ENCODE measurements around the gene NHS.

Gene NHS

DNA sequence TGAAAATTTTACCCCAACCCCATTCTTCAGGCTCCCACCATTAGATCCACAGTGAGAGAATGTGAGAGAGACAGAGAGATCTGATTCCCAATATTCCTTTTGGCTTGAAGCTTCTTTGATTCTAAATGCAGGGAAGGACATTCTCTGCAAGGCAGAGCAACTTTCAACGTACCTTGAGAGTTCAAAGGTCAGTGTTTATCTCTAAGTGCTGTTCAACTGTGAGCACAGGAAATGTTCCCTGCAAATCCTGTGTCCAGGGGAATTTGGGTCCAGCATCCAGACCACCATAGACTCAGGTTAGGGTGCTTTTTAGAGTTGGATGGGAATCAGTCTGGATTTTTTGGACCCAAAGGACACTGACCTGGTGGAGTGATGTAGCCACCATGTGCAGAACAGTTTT is 97.4 kb downstream of the NHS start:
- Histone ChIP-seq H3K9me3 (ENCODE audit: control insufficient read depth, insufficient read depth, low read length) (no peaks in the 10 kb centered on the region), H3K9ac (ENCODE audit: low read depth, low read length) (no peak overlapping the region), H3K4me1 (ENCODE audit: insufficient read depth, low read length) (no peaks in the 10 kb centered on the region; the same call in 1 of the 2 replicates), H3K36me3 (ENCODE audit: insufficient read depth, low read length) (no peaks in the 10 kb centered on the region)

DNA sequence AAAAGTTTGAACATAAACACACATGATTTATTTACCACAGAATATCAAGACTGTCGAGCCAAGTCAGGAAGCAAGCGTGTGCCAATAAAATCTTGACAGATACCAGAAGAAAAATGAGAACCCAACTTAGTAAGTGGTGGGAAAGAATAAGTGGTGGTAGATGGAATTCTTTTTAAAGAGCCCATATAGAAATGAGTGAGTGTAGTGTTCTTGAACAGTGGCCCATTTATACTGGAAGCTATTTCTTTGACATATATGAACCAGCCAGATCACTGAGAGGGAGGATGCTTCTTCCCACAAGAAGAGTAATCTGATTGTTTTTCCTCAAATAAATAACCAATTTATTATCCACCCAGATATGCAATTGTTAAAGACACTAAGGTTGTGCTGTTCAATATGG is 98.0 kb downstream of the NHS start:
- Histone ChIP-seq H3K9ac (ENCODE audit: low read depth, low read length) (no peak overlapping the region), H3K36me3 (ENCODE audit: insufficient read depth, low read length) (no peaks in the 10 kb centered on the region), H3K4me1 (ENCODE audit: insufficient read depth, low read length) (no peaks in the 10 kb centered on the region; the same call in 1 of the 2 replicates), H3K9me3 (ENCODE audit: control insufficient read depth, insufficient read depth, low read length) (no peaks in the 10 kb centered on the region)

DNA sequence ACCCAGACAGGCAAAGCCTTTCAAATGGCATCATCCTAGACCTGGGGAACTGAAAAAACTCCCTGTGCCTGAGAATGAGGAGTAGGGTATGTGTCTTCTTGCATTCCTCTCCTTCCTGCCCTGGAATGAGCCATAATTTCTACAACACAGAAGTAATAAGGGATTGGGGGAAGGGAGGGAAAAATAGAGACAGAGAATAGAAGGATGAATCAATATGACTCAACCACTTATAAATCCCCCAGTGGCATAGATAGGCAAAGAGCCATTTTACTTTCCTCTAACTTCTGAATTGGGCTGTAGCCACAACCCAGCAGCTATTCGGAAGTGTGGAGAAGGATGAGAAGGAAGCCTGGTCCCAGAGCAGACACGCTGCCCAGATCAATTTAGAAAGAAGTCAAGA is 99.9 kb downstream of the NHS start:
- H3K9ac ChIP-seq (ENCODE audit: low read depth, low read length), result no peak overlapping the region
- H3K36me3 ChIP-seq (ENCODE audit: insufficient read depth, low read length), result no peaks in the 10 kb centered on the region
- no peaks in the 10 kb centered on the region; the same call in 1 of the 2 replicates for H3K4me1 ChIP-seq (ENCODE audit: insufficient read depth, low read length)
- no peaks in the 10 kb centered on the region for H3K9me3 ChIP-seq (ENCODE audit: control insufficient read depth, insufficient read depth, low read length)

DNA sequence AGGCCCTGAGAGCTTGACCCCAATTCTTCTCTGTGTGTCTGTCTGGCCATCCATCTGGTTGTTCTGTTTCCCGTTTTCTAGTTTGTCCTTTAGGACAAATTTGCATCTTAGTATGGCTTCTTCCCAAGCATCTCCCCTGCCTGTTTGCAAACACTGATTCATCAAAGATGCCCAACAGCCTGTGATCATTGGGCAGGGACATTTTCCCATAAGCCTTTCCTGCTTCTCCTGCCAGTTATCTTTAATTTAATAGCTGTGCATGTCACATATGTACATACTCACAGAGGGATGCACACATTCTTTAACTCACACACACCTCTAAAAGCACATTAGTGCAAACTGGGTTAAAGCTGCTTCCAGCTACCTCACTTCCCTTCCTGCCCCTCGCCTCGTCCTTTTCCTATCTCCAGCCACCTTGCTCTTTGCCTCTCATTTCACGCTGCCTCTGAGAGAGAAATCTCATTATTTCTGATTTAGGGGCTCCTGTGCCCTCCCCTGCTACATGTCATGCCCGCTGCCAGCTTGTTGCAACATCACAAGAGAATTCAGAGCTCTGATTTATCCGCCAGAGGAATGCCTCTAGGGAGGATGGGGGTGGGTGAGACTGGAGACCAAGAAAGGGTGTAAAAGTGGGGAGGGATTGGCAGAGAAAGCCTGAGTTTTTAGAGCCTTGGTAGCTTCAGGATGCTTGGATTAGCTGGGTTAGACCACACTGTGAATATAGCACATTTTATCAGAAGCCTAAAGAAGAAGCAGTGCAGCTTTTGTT is 100.6 kb downstream of the NHS start:
- no peaks in the 10 kb centered on the region; the same call in 1 of the 2 replicates for H3K4me1 ChIP-seq (ENCODE audit: insufficient read depth, low read length)
- H3K9ac ChIP-seq (ENCODE audit: low read depth, low read length), result no peak overlapping the region
- no peaks in the 10 kb centered on the region for H3K36me3 ChIP-seq (ENCODE audit: insufficient read depth, low read length)
- H3K9me3 ChIP-seq (ENCODE audit: control insufficient read depth, insufficient read depth, low read length), result no peaks in the 10 kb centered on the region

DNA sequence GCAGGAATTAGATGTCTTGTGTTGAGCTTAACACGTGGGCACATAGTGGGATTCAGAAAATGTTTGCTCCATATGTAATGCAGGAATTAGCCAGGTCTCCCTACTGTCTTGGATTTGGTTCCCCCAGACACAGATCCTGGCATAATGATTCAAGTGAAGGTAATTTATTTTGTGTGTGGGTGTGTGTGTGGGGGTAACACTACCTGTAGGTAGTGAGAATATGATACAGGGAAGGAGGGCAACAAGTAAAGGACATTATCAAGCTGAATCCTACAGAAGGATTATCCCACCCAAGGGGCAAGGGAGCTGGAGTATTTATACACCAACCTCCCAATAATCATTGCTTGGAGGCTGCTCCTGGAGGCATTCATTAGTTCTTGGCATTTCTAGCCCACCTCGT is 101.4 kb downstream of the NHS start:
- Histone ChIP-seq H3K9ac (ENCODE audit: low read depth, low read length) (no peak overlapping the region), H3K9me3 (ENCODE audit: control insufficient read depth, insufficient read depth, low read length) (no peaks in the 10 kb centered on the region), H3K36me3 (ENCODE audit: insufficient read depth, low read length) (no peaks in the 10 kb centered on the region), H3K4me1 (ENCODE audit: insufficient read depth, low read length) (no peaks in the 10 kb centered on the region; the same call in 1 of the 2 replicates)

DNA sequence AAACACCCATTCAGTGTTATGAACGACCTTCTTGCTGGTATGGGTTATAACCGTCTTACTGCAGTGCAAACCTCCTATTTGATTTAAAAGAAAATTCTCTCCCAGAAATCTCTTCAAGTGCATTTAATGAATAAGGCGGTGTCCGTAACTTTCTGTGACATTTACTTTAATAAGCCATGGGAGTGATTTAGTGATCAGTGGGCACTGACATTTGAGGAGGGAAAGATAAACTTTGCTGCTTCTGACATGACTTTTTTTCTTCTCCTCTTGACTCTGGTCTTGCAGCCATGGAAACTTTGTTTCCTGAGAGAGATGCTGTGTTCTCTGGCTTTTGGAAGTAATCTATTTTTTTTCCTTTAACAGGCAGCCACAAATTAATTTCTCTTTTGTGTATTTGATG is 106.1 kb downstream of the NHS start:
- Histone ChIP-seq H3K9ac (ENCODE audit: low read depth, low read length) (no peak overlapping the region), H3K9me3 (ENCODE audit: control insufficient read depth, insufficient read depth, low read length) (no peaks in the 10 kb centered on the region), H3K4me1 (ENCODE audit: insufficient read depth, low read length) (peaks cover 13% of the 10 kb centered on the region), H3K36me3 (ENCODE audit: insufficient read depth, low read length) (no peaks in the 10 kb centered on the region)

DNA sequence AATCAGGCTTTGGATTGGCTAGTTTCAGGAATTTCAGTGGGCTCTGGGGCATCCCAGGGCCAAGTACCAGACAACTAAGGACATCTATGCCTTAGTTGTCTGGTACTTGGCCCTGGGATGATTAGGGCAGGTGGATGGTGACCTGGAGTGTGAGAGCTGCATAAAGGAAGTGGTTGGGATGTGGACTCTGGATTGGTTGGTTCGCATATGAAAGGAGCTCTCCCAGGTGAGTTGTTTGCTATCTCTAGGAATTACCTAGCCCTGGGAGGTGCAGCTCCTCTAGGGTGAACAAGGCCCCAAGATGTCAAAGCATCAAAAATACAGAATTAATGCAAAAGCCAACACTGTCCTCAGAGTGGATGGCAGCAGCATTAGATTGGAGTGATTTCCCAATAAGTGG is 109.6 kb downstream of the NHS start:
- Histone ChIP-seq H3K9ac (ENCODE audit: low read depth, low read length) (no peak overlapping the region), H3K9me3 (ENCODE audit: control insufficient read depth, insufficient read depth, low read length) (no peaks in the 10 kb centered on the region), H3K4me1 (ENCODE audit: insufficient read depth, low read length) (peaks cover 13% of the 10 kb centered on the region), H3K36me3 (ENCODE audit: insufficient read depth, low read length) (no peaks in the 10 kb centered on the region)

DNA sequence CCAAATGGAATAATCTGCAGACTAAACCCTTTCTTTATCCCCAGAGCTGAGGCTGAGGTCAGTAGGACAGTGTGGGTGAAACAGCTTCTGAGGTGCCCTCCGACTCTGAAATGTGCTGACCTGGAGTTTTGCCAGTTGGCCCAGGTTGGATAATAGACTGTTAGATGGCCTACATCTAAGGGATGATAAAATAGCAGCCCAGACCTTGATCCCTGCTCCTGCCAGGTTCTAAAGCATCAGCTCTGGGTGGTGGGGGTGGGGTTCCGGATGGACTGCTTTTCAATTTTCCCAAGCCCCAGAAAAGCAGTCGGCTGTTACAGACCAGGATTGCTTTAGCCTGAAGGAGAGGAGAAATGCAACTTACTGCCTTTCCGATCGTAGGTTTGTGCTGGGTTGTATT is 110.4 kb downstream of the NHS start:
- peaks cover 13% of the 10 kb centered on the region for H3K4me1 ChIP-seq (ENCODE audit: insufficient read depth, low read length)
- H3K9me3 ChIP-seq (ENCODE audit: control insufficient read depth, insufficient read depth, low read length), result no peaks in the 10 kb centered on the region
- H3K9ac ChIP-seq (ENCODE audit: low read depth, low read length), result no peak overlapping the region
- no peaks in the 10 kb centered on the region for H3K36me3 ChIP-seq (ENCODE audit: insufficient read depth, low read length)

DNA sequence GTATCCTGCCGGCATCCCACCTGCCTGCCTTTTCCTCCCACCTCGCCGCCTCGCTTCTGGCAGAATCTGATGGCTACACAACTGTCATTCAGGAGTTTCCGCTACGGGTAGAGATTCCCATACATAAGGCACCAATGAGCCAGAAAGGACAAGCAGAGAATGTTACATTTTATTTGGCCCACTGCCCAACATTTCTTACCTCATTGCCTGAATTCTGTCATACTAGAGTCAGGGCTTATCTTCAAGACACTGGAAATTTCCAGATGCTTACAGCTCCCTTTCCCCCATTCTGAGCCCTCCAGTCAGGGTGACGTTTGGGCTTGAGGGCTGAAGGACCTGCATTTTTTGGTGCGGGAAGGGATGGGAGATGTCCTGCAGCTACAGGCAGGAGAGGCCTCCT is 113.0 kb downstream of the NHS start:
- H3K9me3 ChIP-seq (ENCODE audit: control insufficient read depth, insufficient read depth, low read length), result no peaks in the 10 kb centered on the region; the same call in 1 of the 2 replicates

DNA sequence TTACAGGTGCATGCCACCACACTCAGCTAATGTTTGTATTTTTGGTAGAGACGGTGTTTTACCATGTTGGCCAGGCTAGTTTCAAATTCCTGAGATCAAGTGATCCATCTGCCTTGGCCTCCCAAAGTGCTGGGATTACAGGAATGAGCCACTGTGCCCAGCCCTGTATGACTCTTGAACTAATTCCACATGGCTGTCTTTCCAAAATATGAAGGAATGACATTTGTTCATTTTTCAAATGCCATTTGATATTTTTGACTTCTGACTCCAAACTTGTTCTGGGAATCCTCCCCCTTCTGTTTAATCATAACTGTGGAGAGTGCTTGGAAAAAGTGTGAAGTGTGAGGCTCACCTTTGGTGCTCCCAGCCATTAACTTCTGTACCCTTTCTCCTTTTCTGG is 119.2 kb downstream of the NHS start:
- no peaks in the 10 kb centered on the region for H3K36me3 ChIP-seq (ENCODE audit: insufficient read depth, low read length)
- peaks cover 2% of the 10 kb centered on the region for H3K4me1 ChIP-seq (ENCODE audit: insufficient read depth, low read length)
- H3K9me3 ChIP-seq (ENCODE audit: control insufficient read depth, insufficient read depth, low read length), result no peaks in the 10 kb centered on the region; the same call in 1 of the 2 replicates
- no peak overlapping the region for H3K9ac ChIP-seq (ENCODE audit: low read depth, low read length)

More for the DNA sequence above, 113.0 kb downstream of the NHS start:
- H3K9ac ChIP-seq (ENCODE audit: low read depth, low read length), result no peak overlapping the region
- H3K4me1 ChIP-seq (ENCODE audit: insufficient read depth, low read length), result peaks cover 13% of the 10 kb centered on the region
- no peaks in the 10 kb centered on the region for H3K36me3 ChIP-seq (ENCODE audit: insufficient read depth, low read length)

DNA sequence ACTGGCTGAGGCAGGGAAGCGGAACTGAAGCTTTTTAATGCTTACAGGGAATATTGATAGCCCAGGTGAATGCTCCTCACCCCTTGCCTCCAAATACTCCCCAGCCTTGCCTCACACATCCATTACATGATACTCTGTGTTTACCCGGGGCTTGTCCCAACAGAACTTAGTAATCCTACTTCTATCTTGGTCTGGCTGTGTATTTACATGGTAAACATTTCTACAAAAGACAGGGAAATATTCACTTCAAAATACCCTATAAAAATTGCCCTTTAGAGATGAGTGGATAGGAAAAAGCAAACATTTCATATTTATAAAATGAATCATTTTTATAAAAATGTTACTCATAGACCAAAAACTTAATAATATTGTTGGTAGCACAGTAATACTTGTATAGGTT is 120.1 kb downstream of the NHS start:
- H3K9me3 ChIP-seq (ENCODE audit: control insufficient read depth, insufficient read depth, low read length), result no peaks in the 10 kb centered on the region; the same call in 1 of the 2 replicates
- H3K9ac ChIP-seq (ENCODE audit: low read depth, low read length), result no peak overlapping the region
- H3K36me3 ChIP-seq (ENCODE audit: insufficient read depth, low read length), result no peaks in the 10 kb centered on the region
- H3K4me1 ChIP-seq (ENCODE audit: insufficient read depth, low read length), result peaks cover 10% of the 10 kb centered on the region

DNA sequence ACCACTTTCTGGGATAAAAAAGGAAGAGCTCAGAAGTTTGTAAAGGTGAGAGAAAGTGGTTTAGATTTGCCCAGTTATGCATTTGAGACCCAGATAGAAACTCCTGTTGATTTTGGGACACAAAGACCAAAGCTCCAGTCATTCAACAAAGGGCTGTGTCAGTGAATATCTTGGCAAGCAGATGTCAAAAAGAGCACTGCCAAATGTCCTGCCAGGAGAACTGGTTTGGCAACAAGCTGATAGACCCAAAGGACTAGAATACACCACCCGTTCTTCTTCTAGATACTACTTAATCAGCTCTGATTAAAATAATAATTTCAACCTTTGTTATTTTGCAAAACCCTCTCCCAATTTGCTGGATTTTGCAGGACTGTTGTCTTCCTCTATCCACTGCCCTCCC is 121.4 kb downstream of the NHS start:
- Histone ChIP-seq H3K9ac (ENCODE audit: low read depth, low read length) (no peak overlapping the region), H3K9me3 (ENCODE audit: control insufficient read depth, insufficient read depth, low read length) (no peaks in the 10 kb centered on the region; the same call in 1 of the 2 replicates), H3K36me3 (ENCODE audit: insufficient read depth, low read length) (no peaks in the 10 kb centered on the region), H3K4me1 (ENCODE audit: insufficient read depth, low read length) (peaks cover 11% of the 10 kb centered on the region)

DNA sequence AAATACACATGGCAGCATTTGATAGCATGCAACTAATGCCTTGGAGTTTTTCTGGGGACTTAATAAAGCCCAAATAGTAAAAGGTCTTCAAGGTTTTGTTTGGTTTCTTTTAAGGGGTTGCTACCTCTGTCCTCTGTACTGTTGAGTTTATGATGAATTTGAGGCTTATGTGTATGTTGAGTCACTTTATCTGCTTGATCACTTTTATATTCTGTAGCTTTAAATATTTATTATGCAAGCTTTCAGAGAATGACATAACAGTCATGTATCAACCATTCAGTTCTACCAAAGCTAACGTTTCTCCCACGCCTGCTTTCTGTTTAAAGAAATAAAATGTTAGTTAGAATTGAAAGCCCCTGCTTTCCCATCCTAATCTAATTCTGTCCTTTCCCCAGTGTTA is 122.2 kb downstream of the NHS start:
- Histone ChIP-seq H3K4me1 (ENCODE audit: insufficient read depth, low read length) (peaks cover 11% of the 10 kb centered on the region), H3K36me3 (ENCODE audit: insufficient read depth, low read length) (no peaks in the 10 kb centered on the region), H3K9ac (ENCODE audit: low read depth, low read length) (no peak overlapping the region), H3K9me3 (ENCODE audit: control insufficient read depth, insufficient read depth, low read length) (no peaks in the 10 kb centered on the region)

DNA sequence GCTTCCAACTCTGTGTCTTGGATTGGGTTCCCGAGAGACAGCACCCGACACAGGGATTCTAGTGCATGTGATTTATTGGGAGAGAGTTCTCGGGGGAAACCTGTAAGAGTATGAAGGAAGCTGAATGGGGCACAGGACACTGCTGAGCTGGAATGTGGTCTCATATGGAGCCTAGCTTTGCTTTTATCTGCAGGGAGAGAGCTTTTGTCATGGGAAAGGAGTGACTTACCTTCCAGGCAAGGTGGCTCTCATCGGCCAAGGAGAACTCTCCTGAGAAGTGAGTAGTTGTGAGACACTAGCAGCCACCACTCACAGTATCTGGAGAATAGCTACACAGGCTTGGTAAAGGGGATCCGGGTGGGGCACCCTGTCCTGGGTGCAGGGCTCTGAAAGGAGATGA is 124.5 kb downstream of the NHS start:
- H3K9ac ChIP-seq (ENCODE audit: low read depth, low read length), result no peak overlapping the region
- H3K9me3 ChIP-seq (ENCODE audit: control insufficient read depth, insufficient read depth, low read length), result no peaks in the 10 kb centered on the region
- H3K36me3 ChIP-seq (ENCODE audit: insufficient read depth, low read length), result no peaks in the 10 kb centered on the region
- H3K4me1 ChIP-seq (ENCODE audit: insufficient read depth, low read length), result peaks cover 11% of the 10 kb centered on the region

DNA sequence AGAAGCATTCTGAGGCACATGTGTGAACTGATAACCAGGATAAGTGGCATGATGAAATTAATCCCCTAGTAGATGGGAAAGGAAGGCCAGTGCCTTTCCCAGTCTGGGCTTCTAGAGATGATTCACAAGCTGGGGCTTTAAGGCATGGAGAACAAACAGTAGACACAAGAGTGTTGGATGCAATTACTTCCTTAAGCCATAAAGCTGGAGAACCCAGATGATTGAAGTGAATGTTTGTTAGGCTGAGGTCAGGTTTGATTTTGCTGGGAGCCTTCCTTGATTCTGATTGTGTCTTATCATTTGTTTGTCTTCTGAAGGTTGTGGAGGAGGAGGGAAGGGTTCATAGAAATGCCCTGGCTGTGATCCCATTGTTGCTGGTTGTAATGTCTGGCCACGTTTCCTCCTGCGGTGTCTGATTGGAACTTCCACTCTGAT is 125.2 kb downstream of the NHS start:
- Histone ChIP-seq H3K4me1 (ENCODE audit: insufficient read depth, low read length) (peaks cover 11% of the 10 kb centered on the region), H3K9me3 (ENCODE audit: control insufficient read depth, insufficient read depth, low read length) (no peaks in the 10 kb centered on the region), H3K36me3 (ENCODE audit: insufficient read depth, low read length) (no peaks in the 10 kb centered on the region), H3K9ac (ENCODE audit: low read depth, low read length) (no peak overlapping the region)

All from ES-I3 (cell line).